Stimulated activated CD8-positive, alpha-beta memory T cell treated with anti-CD3 and anti-CD28 coated beads, Interleukin-4, amount 100 ng/mL, for 24 hours (primary cell): ENCODE results near the gene TRAF3.

Experiments
- DNase-seq: peaks from one replicate; pipeline ENCODE4 v3.0.0-alpha.2; 2020; ENCODE audit warnings: low read depth

TRAF3 gene

GRCh38 chr14:102908766-102909455 lies 131.7 kb downstream of the TRAF3 start:
- DNase-seq: no peak

DNA sequence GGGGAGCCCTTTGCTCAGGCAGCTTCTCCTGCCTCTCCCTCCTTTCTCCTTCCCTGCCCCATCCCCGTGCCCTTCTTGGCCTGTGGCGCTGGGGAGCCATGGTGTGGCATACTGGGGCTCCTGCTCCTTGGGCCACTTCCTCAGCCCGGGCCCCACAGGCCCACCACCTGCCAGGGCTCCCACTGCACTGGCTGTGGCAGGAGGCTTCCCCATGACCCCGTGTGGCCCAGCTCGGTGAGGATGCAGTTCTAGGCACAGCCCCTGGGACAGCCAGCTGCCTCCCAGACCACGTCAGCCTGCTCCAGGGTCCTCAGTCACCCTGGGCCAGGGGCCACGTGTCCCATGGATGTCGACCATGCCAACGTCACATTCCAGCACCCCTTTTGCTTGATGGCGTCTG lies 132.2 kb downstream of the TRAF3 start:
- DNase-seq: no peak

GRCh38 chr14:102909911-102910310 lies 132.7 kb downstream of the TRAF3 start:
- DNase-seq: no peak

- DNase-seq: no peak
Measured at GRCh38 chr14:102910442-102910841, 133.2 kb downstream of the TRAF3 start.

- DNase-seq: no peak
Measured at GRCh38 chr14:102911541-102911951, 134.3 kb downstream of the TRAF3 start.

GRCh38 chr14:102911991-102912761 lies 134.9 kb downstream of the TRAF3 start:
- no peak for DNase-seq

DNA sequence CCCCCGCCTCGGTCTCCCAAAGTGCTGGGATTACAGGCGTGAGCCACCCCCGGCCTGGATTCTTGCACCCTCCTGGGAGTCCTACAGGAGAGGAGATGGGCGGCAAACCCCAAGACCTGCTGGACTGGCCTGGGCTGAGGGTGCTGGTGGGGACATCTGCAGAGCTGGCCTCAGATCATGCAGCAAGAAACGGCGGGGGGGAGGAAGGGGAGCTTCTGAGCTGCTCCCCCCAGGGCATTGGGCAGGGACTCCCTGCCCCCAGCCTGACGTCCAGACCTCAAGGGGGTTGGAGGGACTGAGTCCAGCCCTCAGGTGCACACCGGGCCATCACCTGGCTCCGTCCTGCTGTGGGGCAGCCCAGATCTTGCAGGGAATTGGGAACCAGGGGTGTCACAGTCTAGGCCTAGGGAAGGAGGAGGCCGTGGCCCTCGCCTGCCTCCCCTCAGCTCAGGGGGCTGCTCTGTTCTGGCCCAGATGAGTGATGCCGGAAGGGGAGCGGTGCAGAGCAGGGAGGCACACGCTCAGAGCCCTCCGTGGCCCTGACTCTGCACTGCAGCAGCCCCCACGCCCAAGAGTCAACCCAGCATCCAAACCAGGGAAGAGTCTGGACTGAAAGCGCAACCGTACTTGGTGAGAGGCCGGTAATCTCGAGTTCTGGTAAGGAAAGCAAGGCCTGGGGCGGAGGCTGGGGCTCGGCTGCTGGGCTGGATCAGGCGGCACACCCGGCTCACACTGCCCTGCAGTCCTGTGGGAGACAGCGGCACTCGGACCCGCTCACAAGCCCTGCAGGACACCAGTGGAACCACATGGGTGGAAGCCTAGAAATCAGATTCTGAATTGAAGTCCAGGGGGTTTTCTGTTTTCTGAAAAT lies 136.3 kb downstream of the TRAF3 start:
- no peak for DNase-seq

- DNase-seq: no peak
Measured at GRCh38 chr14:102914474-102915291, 137.4 kb downstream of the TRAF3 start.

- no peak for DNase-seq
Measured at GRCh38 chr14:102915292-102916110, 138.3 kb downstream of the TRAF3 start.

DNA sequence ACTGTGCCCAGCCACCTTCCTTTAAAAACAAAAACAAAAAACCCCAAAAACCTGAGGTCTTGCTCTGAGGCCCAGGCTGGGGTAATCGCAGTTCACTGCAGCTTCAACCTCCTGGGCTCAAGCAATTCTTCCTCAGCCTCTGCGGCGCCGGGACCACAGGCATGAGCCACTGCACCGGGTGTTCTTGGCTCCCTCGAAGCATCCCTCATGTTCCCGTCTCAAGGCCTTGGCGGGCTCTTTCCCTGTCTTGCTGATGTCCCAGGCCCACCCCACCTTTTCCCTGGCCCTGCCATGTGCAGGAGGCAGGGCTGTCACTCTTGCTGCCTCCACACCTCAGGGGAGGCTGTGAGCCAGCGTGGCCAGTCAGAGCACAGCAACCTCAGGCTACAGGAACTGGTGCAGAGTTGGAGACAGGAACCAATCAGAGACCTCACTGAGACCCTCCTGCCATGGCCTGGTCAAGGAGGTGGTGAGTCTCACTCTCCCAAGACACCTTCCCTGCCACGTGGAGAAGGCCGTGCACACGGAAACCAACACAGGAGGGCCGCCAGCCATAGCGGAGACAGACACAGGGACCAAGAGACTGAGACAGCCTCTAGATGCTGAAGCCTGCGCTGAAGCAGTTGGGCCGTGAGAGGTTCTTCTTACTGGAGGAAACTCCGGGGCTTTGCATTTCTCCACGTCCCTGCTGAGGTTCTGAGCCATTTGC lies 139.3 kb downstream of the TRAF3 start:
- DNase-seq: no peak

GRCh38 chr14:102917056-102917385 lies 139.8 kb downstream of the TRAF3 start:
- DNase-seq: no peak

GRCh38 chr14:102917469-102918211 lies 140.4 kb downstream of the TRAF3 start:
- DNase-seq: peak; percentile 41

DNA sequence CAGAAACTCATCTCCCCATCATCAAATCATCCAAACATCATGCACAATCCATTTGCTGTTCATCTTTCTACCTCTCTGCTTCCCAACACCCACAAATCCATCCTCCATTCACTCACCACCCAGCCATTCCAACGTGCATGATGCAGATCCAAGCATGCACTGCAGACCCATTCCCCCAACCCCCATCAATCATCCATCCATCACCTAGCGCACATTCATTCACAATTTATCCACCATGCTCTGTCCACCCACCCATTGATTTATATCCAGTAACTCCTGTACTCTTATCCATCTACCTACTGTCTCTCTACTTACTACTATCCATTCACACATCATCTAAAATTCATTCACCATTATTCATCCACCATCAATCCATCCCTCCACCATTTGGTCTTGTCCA lies 141.2 kb downstream of the TRAF3 start:
- DNase-seq: no peak

- no peak for DNase-seq
Measured at GRCh38 chr14:102920273-102920997, 143.2 kb downstream of the TRAF3 start.

DNA sequence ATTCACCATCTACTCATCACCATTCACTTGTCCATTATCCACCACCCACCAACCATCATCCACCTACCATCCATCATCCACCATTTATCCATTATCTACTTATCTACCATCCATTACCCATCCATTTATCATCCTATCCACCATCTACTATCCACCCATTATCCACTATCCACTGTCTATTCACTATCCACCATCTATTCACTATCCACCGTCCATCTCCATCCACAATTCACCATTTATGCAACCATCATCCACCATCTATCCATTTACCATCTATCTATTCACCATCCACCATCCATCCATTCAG lies 143.7 kb downstream of the TRAF3 start:
- no peak for DNase-seq

GRCh38 chr14:102922490-102923200 lies 145.4 kb downstream of the TRAF3 start, which contains the start of gene AMN:
AMN (plus strand) TSS chr14:102922663; CDS start chr14:102922689, 26 bp downstream.
- DNase-seq: no peak

DNA sequence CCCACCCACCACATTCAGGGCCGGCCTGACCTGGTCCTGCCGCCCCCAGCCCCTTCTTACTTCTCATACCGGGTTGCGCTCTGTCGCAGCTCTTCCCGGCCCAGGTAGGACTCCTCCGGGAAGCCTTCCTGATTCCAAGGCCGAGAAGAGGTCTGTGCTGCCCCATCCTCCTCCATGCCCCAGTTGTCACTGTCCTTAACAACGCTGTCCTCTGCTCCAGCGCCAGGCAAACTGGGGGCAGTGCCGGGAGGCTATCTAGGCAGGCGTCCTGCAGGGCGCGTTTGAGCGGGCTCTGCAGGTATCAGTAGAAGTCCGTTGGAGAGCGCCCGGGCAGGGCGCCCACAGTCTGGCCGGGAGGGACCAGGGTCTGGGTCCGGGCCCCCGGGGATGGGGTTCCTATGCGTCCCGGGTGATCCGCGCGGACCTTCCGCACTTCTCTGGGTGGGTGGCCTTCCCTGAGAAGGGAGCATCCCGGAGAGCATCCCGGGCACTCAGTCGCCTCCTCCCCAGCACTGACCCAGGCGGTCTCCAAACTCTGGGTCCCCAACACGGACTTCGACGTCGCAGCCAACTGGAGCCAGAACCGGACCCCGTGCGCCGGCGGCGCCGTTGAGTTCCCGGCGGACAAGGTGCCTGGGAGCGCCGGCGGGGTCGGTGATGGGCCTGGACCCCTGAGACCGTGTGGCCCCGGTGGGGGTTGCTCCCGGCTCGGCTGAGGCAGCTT lies 146.1 kb downstream of the TRAF3 start:
- no peak for DNase-seq
